A673 (cell line): ENCODE measurements around the gene TEX2. TPM values are rescaled to one million over a fixed set of nuclear protein-coding genes. Genes with fewer than 3 reads are reported as not detected.
A peak's percentile ranks its signal among the peaks of the same experiment; 100 is the strongest.

Experiments used
- BruUV-seq: library from RNA; stranded (reverse); fragments of 400-500 nt; replicated peaks from 2 replicates; lab custom pipeline; 2021; lab: Mats Ljungman, UMichigan
- CTCF ChIA-PET: fragments of 300-600 bp; sonication (Branson Sonifier 250); formaldehyde crosslinking; loops from one replicate; lab custom pipeline; 2022; ENCODE audit warnings: antibody characterized with exemption; lab: Charles Lee
- POLR2A ChIA-PET: fragments of 300-600 bp; sonication (Branson Sonifier 250); formaldehyde crosslinking; loops from one replicate; lab custom pipeline; 2022; ENCODE audit warnings: antibody characterized with exemption; ENCODE audit not compliant: low non-redundant PET; lab: Charles Lee
- DNase-seq: peaks from one replicate; pipeline ENCODE4 v3.0.0-alpha.2; 2015; ENCODE audit warnings: low spot score
- H3K27ac ChIP-seq: fragments of 200-600 bp; sonication (generic); 2 replicates; pipeline ENCODE4 v1.5.1; 2016; ENCODE audit warnings: mixed run types, low read depth, mild to moderate bottlenecking, mixed read lengths, antibody characterized with exemption, low read length; ENCODE audit not compliant: poor library complexity, severe bottlenecking
- H3K27me3 ChIP-seq: fragments of 200-600 bp; sonication (generic); replicated peaks from 2 replicates; pipeline ENCODE4 v1.6.1; 2017; ENCODE audit warnings: mixed run types, low read depth, mild to moderate bottlenecking, mixed read lengths, antibody characterized with exemption, low read length; ENCODE audit not compliant: insufficient read depth, poor library complexity
- H3K36me3 ChIP-seq: fragments of 200-600 bp; sonication (generic); 2 replicates; pipeline ENCODE4 v1.6.1; 2016; ENCODE audit warnings: mixed run types, mild to moderate bottlenecking, mixed read lengths, antibody characterized with exemption, low read length; ENCODE audit not compliant: insufficient read depth, poor library complexity, severe bottlenecking
- H3K4me1 ChIP-seq: fragments of 200-600 bp; sonication (generic); 2 replicates; pipeline ENCODE4 v1.6.1; 2017; ENCODE audit warnings: mixed run types, mild to moderate bottlenecking, mixed read lengths, antibody characterized with exemption, low read length; ENCODE audit not compliant: insufficient read depth, poor library complexity, severe bottlenecking
- H3K4me3 ChIP-seq: fragments of 200-600 bp; sonication (generic); 2 replicates; pipeline ENCODE4 v1.5.1; 2016; ENCODE audit warnings: low read depth, mixed run types, mild to moderate bottlenecking, mixed read lengths, low read length; ENCODE audit not compliant: poor library complexity, severe bottlenecking
- H3K9me3 ChIP-seq: fragments of 200-600 bp; sonication (generic); 2 replicates; pipeline ENCODE4 v1.6.1; 2016; ENCODE audit warnings: mixed run types, low read depth, mild to moderate bottlenecking, mixed read lengths, antibody characterized with exemption, low read length; ENCODE audit not compliant: poor library complexity, severe bottlenecking
- EZH2 ChIP-seq: fragments of 200-600 bp; sonication (generic); IDR thresholded peaks from 2 replicates; pipeline ENCODE4 v1.6.1; 2017; ENCODE audit warnings: borderline replicate concordance, low read depth, mild to moderate bottlenecking, mixed read lengths, antibody characterized with exemption, low read length; ENCODE audit not compliant: poor library complexity, severe bottlenecking
- intact Hi-C: fragments of 100-400 bp; cut with micrococcal nuclease; formaldehyde crosslinking; loops from one replicate; pipeline ENCODE4 v1.10.0; 2022; ENCODE audit not compliant: unreplicated experiment
- total RNA-seq: library from RNA; stranded (reverse); gene quantifications from 2 replicates; pipeline ENCODE4 v1.2.3, GENCODE V29; 2021
- TF ChIP-seq, protein P1 (sequence below): fragments of 300-800, 200-600 bp; sonication (generic); conservative IDR thresholded peaks from 2 replicates; pipeline ENCODE4 v1.5.1; 2017; ENCODE audit warnings: low read depth, mild to moderate bottlenecking, antibody characterized with exemption, low read length, moderate library complexity, mixed read lengths

The TEX2 gene
- total RNA-seq, 1 experiment from 2014 or later = 16.1 TPM

DNA sequence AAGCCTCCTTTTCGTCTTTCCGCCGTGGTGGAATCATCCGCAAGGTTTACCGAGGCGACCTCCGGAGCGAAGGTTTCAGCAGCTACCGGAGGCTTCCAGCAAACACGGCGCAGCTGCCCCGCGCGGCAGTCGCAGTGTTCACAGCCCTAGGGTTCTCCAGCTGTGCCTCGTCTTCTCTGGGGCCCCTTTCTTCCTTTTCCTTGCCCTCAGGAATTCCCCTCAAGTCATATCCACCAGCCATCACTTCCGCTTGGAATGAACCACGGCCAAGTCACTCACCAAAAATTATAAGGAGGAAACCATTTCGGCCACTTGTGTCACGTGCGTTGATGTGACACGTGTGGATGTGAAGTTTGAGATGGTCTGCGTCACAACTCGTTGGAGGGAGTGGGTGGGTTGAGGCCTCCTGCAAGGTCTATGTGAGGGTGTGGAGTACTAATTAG lies 132.5 kb downstream of the TEX2 start:
- TF ChIP-seq, protein P1, sequence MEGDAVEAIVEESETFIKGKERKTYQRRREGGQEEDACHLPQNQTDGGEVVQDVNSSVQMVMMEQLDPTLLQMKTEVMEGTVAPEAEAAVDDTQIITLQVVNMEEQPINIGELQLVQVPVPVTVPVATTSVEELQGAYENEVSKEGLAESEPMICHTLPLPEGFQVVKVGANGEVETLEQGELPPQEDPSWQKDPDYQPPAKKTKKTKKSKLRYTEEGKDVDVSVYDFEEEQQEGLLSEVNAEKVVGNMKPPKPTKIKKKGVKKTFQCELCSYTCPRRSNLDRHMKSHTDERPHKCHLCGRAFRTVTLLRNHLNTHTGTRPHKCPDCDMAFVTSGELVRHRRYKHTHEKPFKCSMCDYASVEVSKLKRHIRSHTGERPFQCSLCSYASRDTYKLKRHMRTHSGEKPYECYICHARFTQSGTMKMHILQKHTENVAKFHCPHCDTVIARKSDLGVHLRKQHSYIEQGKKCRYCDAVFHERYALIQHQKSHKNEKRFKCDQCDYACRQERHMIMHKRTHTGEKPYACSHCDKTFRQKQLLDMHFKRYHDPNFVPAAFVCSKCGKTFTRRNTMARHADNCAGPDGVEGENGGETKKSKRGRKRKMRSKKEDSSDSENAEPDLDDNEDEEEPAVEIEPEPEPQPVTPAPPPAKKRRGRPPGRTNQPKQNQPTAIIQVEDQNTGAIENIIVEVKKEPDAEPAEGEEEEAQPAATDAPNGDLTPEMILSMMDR = no peak
- TF ChIP-seq EZH2 = no peak
- H3K27ac ChIP-seq = no peak overlapping the region
- intact Hi-C loops = loop anchor here (5.0 kb wide), 1 partner anchor 213 kb away; the partner anchor contains the start of gene GH1
- CTCF ChIA-PET = no interaction called here
- no peak for DNase-seq
- no peaks in the 10 kb centered on the region for H3K9me3 ChIP-seq
- H3K4me1 ChIP-seq = peaks cover 14% of the 10 kb centered on the region
- no peaks in the 10 kb centered on the region for H3K36me3 ChIP-seq
- H3K4me3 ChIP-seq = peak overlapping the region; percentile 91
- H3K27me3 ChIP-seq = no peaks in the 10 kb centered on the region
- no TSS peak for BruUV-seq
- POLR2A ChIA-PET = no interaction called here

DNA sequence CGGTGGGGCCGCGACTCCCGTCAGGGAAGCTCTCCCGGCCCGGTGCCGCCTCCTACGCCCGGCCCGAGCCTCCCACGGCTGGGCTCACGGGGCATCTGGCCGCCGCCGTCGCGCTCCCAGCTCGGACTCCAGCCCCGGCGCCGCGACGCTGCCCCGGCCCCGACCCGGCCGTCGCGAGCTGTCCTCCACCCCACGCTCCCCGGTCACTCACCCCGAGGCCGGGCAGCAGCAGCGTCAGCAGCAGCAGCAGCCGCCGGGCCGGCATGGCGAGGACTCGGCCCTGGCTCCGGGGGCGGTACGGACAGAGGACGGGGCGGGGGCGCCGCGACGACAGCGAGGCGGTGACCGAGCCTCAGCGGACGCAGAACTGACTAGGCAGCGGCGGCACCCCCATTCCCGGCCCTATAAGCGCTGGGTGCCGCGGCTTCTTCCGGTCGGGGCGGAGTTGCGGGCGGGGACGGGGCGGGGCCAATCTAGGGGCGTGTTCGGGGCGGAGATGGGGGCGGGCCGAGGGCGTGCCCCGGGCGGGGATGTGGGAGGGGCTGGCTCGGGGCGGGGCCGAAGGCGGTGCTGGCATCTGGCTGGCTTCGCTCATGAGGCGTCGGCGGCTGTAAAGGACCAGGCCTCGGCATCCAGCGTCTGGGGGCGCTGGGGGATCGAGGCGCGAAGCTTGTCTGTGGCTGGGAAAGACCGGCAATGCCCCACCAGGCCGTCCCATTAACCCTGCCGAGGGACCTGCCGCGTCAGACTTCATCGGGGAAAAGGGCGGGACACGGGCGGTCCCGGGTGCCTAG lies 133.1 kb downstream of the TEX2 start, which contains the start of gene ERN1:
Gene ERN1 (minus strand): TSS at position 380 of the 794 bp plus-strand sequence. CDS start 115 bp downstream, at position 265.
- ChIA-PET POLR2A (interaction anchor here (0.5 kb wide), 1 partner anchor 16 kb away, joined by 4 read pairs; no protein-coding TSS in a partner anchor), CTCF (interaction anchor here (0.6 kb wide), 1 partner anchor 26 kb away, joined by 8 read pairs; no protein-coding TSS in a partner anchor)
- Histone ChIP-seq H3K27ac (peak within 1 kb of the TSS; percentile 70), H3K4me3 (peak within 1 kb of the TSS; percentile 91), H3K4me1 (peaks cover 14% of the 10 kb centered on the region), H3K9me3 (no peaks in the 10 kb centered on the region), H3K27me3 (no peaks in the 10 kb centered on the region), H3K36me3 (no peaks in the 10 kb centered on the region)
- peak; percentile 84 for DNase-seq
- TF ChIP-seq, protein P1 = no peak
- TF ChIP-seq EZH2 = no peak
- intact Hi-C loops = loop anchor here (5.0 kb wide), 1 partner anchor 213 kb away; the partner anchor contains the start of gene GH1
- no TSS peak for BruUV-seq

DNA sequence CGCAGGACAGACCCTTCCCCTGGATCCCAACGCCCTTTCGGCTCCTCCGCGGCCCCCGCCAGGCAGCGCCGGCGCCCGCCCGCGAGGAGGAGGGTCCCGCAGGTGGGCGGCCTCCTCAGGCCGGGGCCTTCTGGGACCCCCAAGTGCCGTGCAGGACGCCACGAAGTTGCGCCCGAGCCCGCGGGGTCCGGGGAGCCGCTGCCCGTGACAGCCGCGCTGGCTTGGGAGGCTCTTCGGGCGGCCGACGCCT lies 133.6 kb downstream of the TEX2 start:
- ChIA-PET POLR2A (interaction anchor here (0.5 kb wide), 1 partner anchor 17 kb away, joined by 4 read pairs; no protein-coding TSS in a partner anchor), CTCF (interaction anchor here (0.6 kb wide), 1 partner anchor 26 kb away, joined by 8 read pairs; no protein-coding TSS in a partner anchor)
- H3K4me1 ChIP-seq = peaks cover 14% of the 10 kb centered on the region
- no TSS peak for BruUV-seq
- peak overlapping the region; percentile 70 for H3K27ac ChIP-seq
- TF ChIP-seq, protein P1 = no peak
- TF ChIP-seq EZH2 = no peak
- no peak for DNase-seq
- H3K27me3 ChIP-seq = no peaks in the 10 kb centered on the region
- no peaks in the 10 kb centered on the region for H3K36me3 ChIP-seq
- intact Hi-C loops = no loop called here
- H3K4me3 ChIP-seq = peak overlapping the region; percentile 91
- no peaks in the 10 kb centered on the region for H3K9me3 ChIP-seq
